ENCODE measurements around the gene PI4KB. TPM values are rescaled to one million over a fixed set of nuclear protein-coding genes. Genes with fewer than 3 reads are reported as not detected.
A peak's percentile ranks its signal among the peaks of the same experiment; 100 is the strongest.

Gene PI4KB
- total and polyA plus RNA-seq, 9 of the 15 experiments (the other 6 are each of a cell fraction or from before 2014, with no cell fraction given), result 3.1 to 65.4 (median 45.1) TPM

DNA sequence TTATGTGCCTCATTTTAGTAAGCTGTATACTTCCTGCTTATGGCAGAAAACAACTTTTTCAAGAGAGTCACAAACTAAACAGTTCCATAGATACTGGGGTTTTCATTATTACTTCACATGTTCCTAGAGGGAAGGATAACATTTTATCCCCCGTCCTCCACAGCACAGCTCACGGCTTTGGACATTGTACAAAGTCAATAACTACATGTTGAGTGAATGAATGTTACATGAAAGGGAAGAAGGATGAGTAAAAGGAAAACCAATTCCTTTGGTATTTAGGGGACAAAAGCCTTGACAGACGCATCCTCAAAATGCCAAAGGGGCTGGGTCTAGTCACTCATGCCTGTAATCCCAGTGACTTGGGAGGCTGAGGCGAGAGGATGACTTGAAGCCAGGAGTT lies 14.8 kb downstream of the PI4KB start:
- peaks cover 7% of the 10 kb centered on the region; the same call in 1 of the 2 replicates for H4K20me1 ChIP-seq (replicated peaks; ENCODE audit: control insufficient read depth, insufficient read depth, low read length)

More for the DNA sequence above, 14.8 kb downstream of the PI4KB start:
- DNase-seq (ENCODE audit: extremely low read depth in 1 of 4, low spot score in 3 of 4) (no peak), FAIRE-seq (no peak), ATAC-seq (no peak)
- BruUV-seq (replicated peaks), result no TSS peak
- in situ Hi-C loops (cut with MboI), result no loop called here
- no peak overlapping the region for H2AFZ ChIP-seq (ENCODE audit: low read depth, low read length)
- peaks cover 25% of the 10 kb centered on the region for H3K79me2 ChIP-seq (ENCODE audit: control insufficient read depth, insufficient read depth, low read length)
- peaks cover 3% of the 10 kb centered on the region for H3K9me1 ChIP-seq (ENCODE audit: control insufficient read depth, insufficient read depth, low read length)
- WGBS (ENCODE audit: insufficient coverage, low coverage, missing lambda C conversion rate), result 87% methylated on average over 4 of the region's 4 CpGs
- H3K4me2 ChIP-seq (ENCODE audit: insufficient read depth, low read length), result peak overlapping the region; percentile 61; the same call in 1 of the 2 replicates
- TF ChIP-seq TCF7 (IDR thresholded peaks at IDR 0.05; ENCODE audit: borderline replicate concordance) (no peak), ATF7 (IDR thresholded peaks at IDR 0.05) (no peak), MITF (IDR thresholded peaks at IDR 0.05) (no peak), ZNF717 (CRISPR knock-in tag; IDR thresholded peaks at IDR 0.05) (no peak), GTF2E2 (tag; IDR thresholded peaks at IDR 0.05) (0 out of 2 replicates have a peak, but pooled peaks have one; percentile 11)
- TF ChIP-seq, protein P1, sequence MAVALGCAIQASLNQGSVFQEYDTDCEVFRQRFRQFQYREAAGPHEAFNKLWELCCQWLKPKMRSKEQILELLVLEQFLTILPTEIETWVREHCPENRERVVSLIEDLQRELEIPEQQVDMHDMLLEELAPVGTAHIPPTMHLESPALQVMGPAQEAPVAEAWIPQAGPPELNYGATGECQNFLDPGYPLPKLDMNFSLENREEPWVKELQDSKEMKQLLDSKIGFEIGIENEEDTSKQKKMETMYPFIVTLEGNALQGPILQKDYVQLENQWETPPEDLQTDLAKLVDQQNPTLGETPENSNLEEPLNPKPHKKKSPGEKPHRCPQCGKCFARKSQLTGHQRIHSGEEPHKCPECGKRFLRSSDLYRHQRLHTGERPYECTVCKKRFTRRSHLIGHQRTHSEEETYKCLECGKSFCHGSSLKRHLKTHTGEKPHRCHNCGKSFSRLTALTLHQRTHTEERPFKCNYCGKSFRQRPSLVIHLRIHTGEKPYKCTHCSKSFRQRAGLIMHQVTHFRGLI (CRISPR knock-in tag; IDR thresholded peaks at IDR 0.05), result no peak
- H3K27ac ChIP-seq (ENCODE audit: extremely low read depth, low read depth, low read length), result peak overlapping the region; percentile 97
- no peak overlapping the region for H3K4me3 ChIP-seq
- POLR2A ChIA-PET, result interaction anchor here (0.7 to 13.7 kb wide), 9 partner anchors 10 to 236 kb away, joined by 3 to 156 read pairs (median 9); partner anchors contain the start of genes PI4KB, SELENBP1 and ZNF687
- peaks cover 12 to 45% of the 10 kb centered on the region in 2 experiments; a peak in 4 of 5 replicates for H3K4me1 ChIP-seq (replicated peaks in 1 of 2; ENCODE audit: control insufficient read depth in 2 of 2, insufficient read depth in 2 of 2, low read length in 2 of 2)
- peaks cover 92% of the 10 kb centered on the region for H3K36me3 ChIP-seq (ENCODE audit: control insufficient read depth, insufficient read depth, low read length)
- no peaks in the 10 kb centered on the region for H3K27me3 ChIP-seq (ENCODE audit: control insufficient read depth in 2 of 2, insufficient read depth in 2 of 2, low read length in 2 of 2)
- H3K9ac ChIP-seq (ENCODE audit: insufficient read depth in 1 of 2, low read depth in 2 of 2, low read length in 2 of 2), result peak overlapping the region in 1 of 2 experiments; percentile 81; a peak in 2 of 4 replicates
- intact Hi-C loops (cut with micrococcal nuclease), result no loop called here
- no peaks in the 10 kb centered on the region for H3K9me3 ChIP-seq (replicated peaks; ENCODE audit: control insufficient read depth, insufficient read depth, low read depth, low read length)
- CTCF ChIA-PET (ENCODE audit: low intra/inter-chr PET ratio), result no interaction called here
